ENCODE results near the gene SLC38A1. TPM values are rescaled to one million over a fixed set of nuclear protein-coding genes. Genes with fewer than 3 reads are reported as not detected.

SLC38A1 gene
- total and polyA plus RNA-seq, 2 experiments from 2014 or later = 79.9 to 92.0 TPM

DNA sequence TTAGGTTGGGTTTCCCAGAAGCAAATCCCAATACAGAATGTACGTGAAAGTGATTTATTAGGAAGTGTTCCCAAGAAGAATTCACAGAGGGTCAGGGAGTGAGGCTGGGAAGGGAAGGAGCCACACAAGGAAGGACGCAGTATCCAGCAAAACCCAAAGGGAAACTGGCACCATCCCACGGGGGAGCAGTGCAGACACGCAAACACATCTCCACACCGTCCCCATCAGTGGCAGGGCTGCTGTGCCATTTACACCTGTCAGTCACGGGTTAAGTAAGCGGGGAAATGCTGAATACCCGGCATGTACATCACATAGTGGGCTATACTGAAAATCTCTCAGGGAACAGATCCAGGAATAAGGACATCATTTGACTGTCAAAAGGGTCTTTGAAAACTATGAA is 93.9 kb downstream of the SLC38A1 start:
- no peaks in the 10 kb centered on the region for H3K4me1 ChIP-seq (ENCODE audit: insufficient read depth)
- no peak overlapping the region for H3K9ac ChIP-seq
- H3K9me3 ChIP-seq (ENCODE audit: low read depth) = no peaks in the 10 kb centered on the region
- H3K27me3 ChIP-seq (replicated peaks; ENCODE audit: insufficient read depth) = no peaks in the 10 kb centered on the region
- no peak for DNase-seq
- H3K4me2 ChIP-seq (ENCODE audit: unreplicated experiment) = no peak overlapping the region
- no peaks in the 10 kb centered on the region for H3K79me2 ChIP-seq (ENCODE audit: insufficient read depth)
- H3K9me2 ChIP-seq (ENCODE audit: insufficient read depth) = no peaks in the 10 kb centered on the region
- no peaks in the 10 kb centered on the region for H4K20me1 ChIP-seq (ENCODE audit: insufficient read depth)
- no peak overlapping the region for H3K4me3 ChIP-seq
- no peak for TF ChIP-seq EZH2phosphoT487 (IDR thresholded peaks at IDR 0.05; ENCODE audit: insufficient read depth, low read depth)
- no peak for TF ChIP-seq EZH2 (IDR thresholded peaks at IDR 0.05; ENCODE audit: insufficient read depth, poor library complexity, severe bottlenecking)
- H3K36me3 ChIP-seq (ENCODE audit: low read depth) = no peaks in the 10 kb centered on the region
- no peaks in the 10 kb centered on the region for H3F3A ChIP-seq (ENCODE audit: insufficient read depth)
- in situ Hi-C loops (cut with MboI) = no loop called here
- no peak overlapping the region for H2AFZ ChIP-seq
- 81 to 93% methylated on average over 8 of the region's 8 CpGs for WGBS, 2 experiments (ENCODE audit: low coverage in 1 of 2, low lambda C conversion rate in 2 of 2, missing lambda C conversion rate in 2 of 2)
- H3K27ac ChIP-seq = no peak overlapping the region

DNA sequence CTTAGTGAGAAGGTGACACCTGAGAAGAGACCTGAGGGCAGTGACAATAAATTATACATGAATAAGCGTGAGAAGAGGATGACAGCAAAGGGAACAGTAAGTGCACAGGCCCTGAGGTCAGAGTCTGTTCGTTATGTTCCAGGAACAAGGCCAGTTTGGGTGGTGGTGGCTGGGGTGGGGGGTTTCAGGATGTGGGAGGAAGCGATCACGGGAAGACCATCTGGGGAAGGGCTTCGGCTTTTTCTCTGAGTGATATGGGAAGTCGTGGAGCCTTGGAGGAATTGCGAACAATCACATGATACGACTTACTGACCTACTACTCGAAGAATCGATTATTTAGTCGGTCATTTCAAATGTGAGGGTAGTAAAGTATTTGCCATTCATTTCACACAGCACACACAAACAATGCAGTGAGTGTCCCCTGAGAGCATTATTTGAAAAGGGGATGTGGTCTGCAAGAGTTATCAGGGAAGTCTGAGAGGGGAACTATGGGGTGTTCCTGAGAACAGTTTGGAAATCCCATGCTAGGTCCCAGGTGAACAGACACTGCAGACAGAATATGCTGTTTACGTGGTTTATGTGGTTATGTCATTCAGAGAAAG is 94.7 kb downstream of the SLC38A1 start:
- in situ Hi-C loops (cut with MboI) = no loop called here
- WGBS, 2 experiments (ENCODE audit: low coverage in 1 of 2, low lambda C conversion rate in 2 of 2, missing lambda C conversion rate in 2 of 2) = 86 to 88% methylated on average over 9 to 12 of the region's 12 CpGs
- H3K36me3 ChIP-seq (ENCODE audit: low read depth) = no peaks in the 10 kb centered on the region

DNA sequence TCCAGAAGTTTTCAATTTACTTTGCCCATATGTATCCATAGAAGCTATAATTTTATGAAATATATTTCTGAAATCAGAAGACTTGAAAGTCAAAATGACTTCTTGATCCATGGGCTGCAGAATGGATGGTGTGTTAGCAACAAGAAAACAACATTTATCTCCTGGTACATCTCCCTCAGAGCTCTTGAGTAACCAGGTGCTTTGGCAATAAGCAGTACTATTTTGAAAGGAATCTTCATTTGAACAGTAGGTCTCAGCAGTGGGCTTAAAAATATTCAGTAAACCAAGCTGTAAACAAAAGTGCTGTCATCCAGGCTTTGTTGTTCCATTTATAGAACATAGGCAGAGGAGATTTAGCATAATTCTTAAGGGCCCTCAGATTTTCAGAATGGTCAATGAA is 100.4 kb downstream of the SLC38A1 start:
- Histone ChIP-seq H3K4me3 (no peak overlapping the region), H3K9me3 (ENCODE audit: low read depth) (no peaks in the 10 kb centered on the region), H3F3A (ENCODE audit: insufficient read depth) (no peaks in the 10 kb centered on the region), H2AFZ (no peak overlapping the region), H3K27me3 (replicated peaks; ENCODE audit: insufficient read depth) (no peaks in the 10 kb centered on the region), H3K27ac (no peak overlapping the region), H3K4me2 (ENCODE audit: unreplicated experiment) (no peak overlapping the region), H3K36me3 (ENCODE audit: low read depth) (no peaks in the 10 kb centered on the region), H3K4me1 (ENCODE audit: insufficient read depth) (no peaks in the 10 kb centered on the region), H4K20me1 (ENCODE audit: insufficient read depth) (no peaks in the 10 kb centered on the region), H3K9ac (no peak overlapping the region), H3K79me2 (ENCODE audit: insufficient read depth) (no peaks in the 10 kb centered on the region), H3K9me2 (ENCODE audit: insufficient read depth) (no peaks in the 10 kb centered on the region)
- no peak for DNase-seq
- no peak for TF ChIP-seq EZH2phosphoT487 (IDR thresholded peaks at IDR 0.05; ENCODE audit: insufficient read depth, low read depth)
- TF ChIP-seq EZH2 (IDR thresholded peaks at IDR 0.05; ENCODE audit: insufficient read depth, poor library complexity, severe bottlenecking) = no peak
- in situ Hi-C loops (cut with MboI) = no loop called here

More for the DNA sequence above, 94.7 kb downstream of the SLC38A1 start:
- Histone ChIP-seq H2AFZ (no peak overlapping the region), H3K9me3 (ENCODE audit: low read depth) (no peaks in the 10 kb centered on the region), H3F3A (ENCODE audit: insufficient read depth) (no peaks in the 10 kb centered on the region), H3K4me2 (ENCODE audit: unreplicated experiment) (no peak overlapping the region), H4K20me1 (ENCODE audit: insufficient read depth) (no peaks in the 10 kb centered on the region), H3K4me3 (no peak overlapping the region), H3K9ac (no peak overlapping the region), H3K9me2 (ENCODE audit: insufficient read depth) (no peaks in the 10 kb centered on the region), H3K27me3 (replicated peaks; ENCODE audit: insufficient read depth) (no peaks in the 10 kb centered on the region), H3K4me1 (ENCODE audit: insufficient read depth) (no peaks in the 10 kb centered on the region), H3K27ac (no peak overlapping the region), H3K79me2 (ENCODE audit: insufficient read depth) (no peaks in the 10 kb centered on the region)
- DNase-seq = no peak
- TF ChIP-seq EZH2 (IDR thresholded peaks at IDR 0.05; ENCODE audit: insufficient read depth, poor library complexity, severe bottlenecking) (no peak), EZH2phosphoT487 (IDR thresholded peaks at IDR 0.05; ENCODE audit: insufficient read depth, low read depth) (no peak)

GRCh38 chr12:46167412-46167811 is 101.4 kb downstream of the SLC38A1 start:
- no peaks in the 10 kb centered on the region for H3K9me2 ChIP-seq (ENCODE audit: insufficient read depth)
- no peak overlapping the region for H3K4me3 ChIP-seq
- no peak for DNase-seq
- in situ Hi-C loops (cut with MboI) = no loop called here
- no peaks in the 10 kb centered on the region for H3K9me3 ChIP-seq (ENCODE audit: low read depth)
- no peaks in the 10 kb centered on the region for H4K20me1 ChIP-seq (ENCODE audit: insufficient read depth)
- H3K27me3 ChIP-seq (replicated peaks; ENCODE audit: insufficient read depth) = no peaks in the 10 kb centered on the region
- TF ChIP-seq EZH2 (IDR thresholded peaks at IDR 0.05; ENCODE audit: insufficient read depth, poor library complexity, severe bottlenecking) = no peak
- H3K27ac ChIP-seq = no peak overlapping the region
- no peak overlapping the region for H2AFZ ChIP-seq
- no peaks in the 10 kb centered on the region for H3K4me1 ChIP-seq (ENCODE audit: insufficient read depth)
- 86 to 95% methylated on average over 2 of the region's 2 CpGs for WGBS, 2 experiments (ENCODE audit: low coverage in 1 of 2, low lambda C conversion rate in 2 of 2, missing lambda C conversion rate in 2 of 2)
- H3K79me2 ChIP-seq (ENCODE audit: insufficient read depth) = no peaks in the 10 kb centered on the region
- H3K4me2 ChIP-seq (ENCODE audit: unreplicated experiment) = no peak overlapping the region
- H3K9ac ChIP-seq = no peak overlapping the region
- H3K36me3 ChIP-seq (ENCODE audit: low read depth) = no peaks in the 10 kb centered on the region
- no peaks in the 10 kb centered on the region for H3F3A ChIP-seq (ENCODE audit: insufficient read depth)

DNA sequence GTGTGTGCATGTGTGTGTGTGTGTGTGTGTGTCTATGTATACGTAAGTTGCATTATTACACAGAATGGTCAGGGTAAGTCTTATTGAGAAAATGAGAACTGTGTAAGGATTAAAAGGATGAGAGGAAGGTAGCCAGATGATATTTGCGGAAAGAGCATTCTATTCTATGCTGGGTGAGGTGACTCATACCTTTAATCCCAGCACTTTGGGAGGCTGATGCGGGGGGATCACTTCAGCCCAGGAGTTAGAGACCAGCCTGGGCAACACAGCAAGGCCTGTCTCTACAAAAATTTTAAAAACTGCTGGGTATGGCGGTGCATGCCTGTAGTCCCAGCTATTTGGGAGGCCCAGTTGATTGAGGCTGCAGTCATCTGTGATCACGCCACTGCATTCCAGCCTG is 103.7 kb downstream of the SLC38A1 start:
- WGBS, 2 experiments (ENCODE audit: low coverage in 1 of 2, low lambda C conversion rate in 2 of 2, missing lambda C conversion rate in 2 of 2) = 94 to 95% methylated on average over 5 of the region's 5 CpGs
- no peak overlapping the region for H3K27ac ChIP-seq
- H3K9me2 ChIP-seq (ENCODE audit: insufficient read depth) = no peaks in the 10 kb centered on the region
- H3K9ac ChIP-seq = no peak overlapping the region
- no peaks in the 10 kb centered on the region for H3K36me3 ChIP-seq (ENCODE audit: low read depth)
- in situ Hi-C loops (cut with MboI) = no loop called here
- no peak overlapping the region for H3K4me2 ChIP-seq (ENCODE audit: unreplicated experiment)
- H3F3A ChIP-seq (ENCODE audit: insufficient read depth) = peaks cover 13% of the 10 kb centered on the region
- peaks cover 10% of the 10 kb centered on the region for H3K4me1 ChIP-seq (ENCODE audit: insufficient read depth)
- no peaks in the 10 kb centered on the region for H3K9me3 ChIP-seq (ENCODE audit: low read depth)
- no peak overlapping the region for H3K4me3 ChIP-seq
- no peaks in the 10 kb centered on the region for H3K27me3 ChIP-seq (replicated peaks; ENCODE audit: insufficient read depth)
- DNase-seq = no peak
- H3K79me2 ChIP-seq (ENCODE audit: insufficient read depth) = no peaks in the 10 kb centered on the region
- no peak for TF ChIP-seq EZH2 (IDR thresholded peaks at IDR 0.05; ENCODE audit: insufficient read depth, poor library complexity, severe bottlenecking)
- no peak for TF ChIP-seq EZH2phosphoT487 (IDR thresholded peaks at IDR 0.05; ENCODE audit: insufficient read depth, low read depth)
- H4K20me1 ChIP-seq (ENCODE audit: insufficient read depth) = no peaks in the 10 kb centered on the region
- no peak overlapping the region for H2AFZ ChIP-seq
